Upper lobe of left lung (tissue), 4 donors: ENCODE data around the gene BIRC6.

ENCODE experiments used
- EP300 ChIP-seq, 4 donors: sonication (generic); formaldehyde crosslinking; IDR thresholded peaks; one replicate each; pipeline ENCODE4 v1.5.1; 2017; ENCODE audit warnings: antibody characterized with exemption in 4 of 4, control low read depth in 2 of 4
- POLR2A ChIP-seq, 4 donors: fragments of 450-650 bp; IDR thresholded peaks; one replicate each; pipeline ENCODE4 v1.5.1; 2016 to 2017; ENCODE audit warnings: antibody characterized with exemption in 4 of 4, mild to moderate bottlenecking in 2 of 4
- POLR2AphosphoS5 ChIP-seq, 2 donors: sonication (generic); formaldehyde crosslinking; IDR thresholded peaks; one replicate each; pipeline ENCODE4 v1.5.1; 2017; ENCODE audit warnings: antibody characterized with exemption in 2 of 2
- TF ChIP-seq, protein P1 (sequence below), 6 experiments: fragments of 450-650 bp in 4 of 6; fragments of 200-600 bp in 2 of 6; sonication (generic) in 2 of 6; IDR thresholded peaks; one replicate each; pipeline ENCODE4 v1.5.1; 2016 to 2019; ENCODE audit warnings: antibody characterized with exemption in 6 of 6

DNA sequence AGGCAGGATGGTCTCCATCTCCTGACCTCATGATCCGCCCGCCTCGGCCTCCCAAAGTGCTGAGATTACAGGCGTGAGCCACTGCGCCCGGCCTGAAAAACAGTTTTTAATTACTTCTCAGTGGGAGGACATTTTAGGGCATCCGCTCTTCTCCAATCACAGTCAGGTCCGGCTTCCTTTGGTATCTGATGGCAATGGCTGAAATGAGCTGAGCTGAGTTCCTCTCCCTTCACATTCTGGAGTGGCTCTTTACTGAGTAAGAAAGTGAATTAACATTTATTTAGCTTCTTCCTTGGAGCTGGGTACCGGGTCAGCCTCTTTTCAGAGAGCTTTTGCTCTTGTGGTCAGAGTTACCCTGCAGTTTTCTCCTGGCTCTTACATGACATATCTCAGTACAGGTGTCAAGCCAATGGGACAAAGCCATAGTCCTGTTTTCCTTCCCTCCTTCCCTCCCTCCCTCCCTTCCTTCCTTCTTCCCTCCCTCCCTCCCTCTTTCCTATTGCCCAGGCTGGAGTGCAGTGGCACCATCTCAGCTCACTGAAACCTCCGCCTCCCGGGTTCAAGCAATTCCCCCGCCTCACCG, 269.9 kb downstream of the BIRC6 start:
- TF ChIP-seq POLR2A (IDR thresholded peaks at IDR 0.05) (no peak), POLR2AphosphoS5 (IDR thresholded peaks at IDR 0.05) (no peak), EP300 (IDR thresholded peaks at IDR 0.05) (no peak)
- TF ChIP-seq, protein P1, sequence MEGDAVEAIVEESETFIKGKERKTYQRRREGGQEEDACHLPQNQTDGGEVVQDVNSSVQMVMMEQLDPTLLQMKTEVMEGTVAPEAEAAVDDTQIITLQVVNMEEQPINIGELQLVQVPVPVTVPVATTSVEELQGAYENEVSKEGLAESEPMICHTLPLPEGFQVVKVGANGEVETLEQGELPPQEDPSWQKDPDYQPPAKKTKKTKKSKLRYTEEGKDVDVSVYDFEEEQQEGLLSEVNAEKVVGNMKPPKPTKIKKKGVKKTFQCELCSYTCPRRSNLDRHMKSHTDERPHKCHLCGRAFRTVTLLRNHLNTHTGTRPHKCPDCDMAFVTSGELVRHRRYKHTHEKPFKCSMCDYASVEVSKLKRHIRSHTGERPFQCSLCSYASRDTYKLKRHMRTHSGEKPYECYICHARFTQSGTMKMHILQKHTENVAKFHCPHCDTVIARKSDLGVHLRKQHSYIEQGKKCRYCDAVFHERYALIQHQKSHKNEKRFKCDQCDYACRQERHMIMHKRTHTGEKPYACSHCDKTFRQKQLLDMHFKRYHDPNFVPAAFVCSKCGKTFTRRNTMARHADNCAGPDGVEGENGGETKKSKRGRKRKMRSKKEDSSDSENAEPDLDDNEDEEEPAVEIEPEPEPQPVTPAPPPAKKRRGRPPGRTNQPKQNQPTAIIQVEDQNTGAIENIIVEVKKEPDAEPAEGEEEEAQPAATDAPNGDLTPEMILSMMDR (IDR thresholded peaks at IDR 0.05) = no peak
